ENCODE results near the gene SLC37A4.

The SLC37A4 gene

GRCh38 chr11:118979434-118979833 lies 51.2 kb downstream of the SLC37A4 start:
- DNase-seq (ENCODE audit: low read depth in 4 of 4, low spot score in 1 of 4), result no peak

GRCh38 chr11:118975771-118976709 lies 54.6 kb downstream of the SLC37A4 start:
- no peak for DNase-seq (ENCODE audit: low read depth in 4 of 4, low spot score in 1 of 4)
